ENCODE results near the gene ESF1.

Gene ESF1

DNA sequence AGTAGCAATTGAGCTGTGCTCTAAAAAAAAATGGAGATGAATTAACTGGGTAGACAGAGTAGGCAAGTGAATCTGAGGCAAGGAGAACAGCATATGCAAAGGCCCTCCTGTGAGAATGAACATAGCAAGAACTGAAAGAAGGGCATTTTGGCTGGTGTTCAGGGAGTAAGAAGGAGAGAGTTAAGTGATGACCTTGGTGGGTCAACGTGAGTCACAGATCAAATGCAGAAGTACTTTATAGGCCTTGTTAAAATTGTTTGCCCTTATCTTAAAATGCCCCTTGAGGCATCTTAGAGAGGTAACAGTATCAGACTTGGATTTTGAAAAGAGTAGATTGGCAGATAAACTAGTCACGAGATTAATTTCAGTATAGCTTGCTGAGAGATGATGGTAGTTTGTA is 24.7 kb upstream of the ESF1 start:
- no peak overlapping the region for H3K4me3 ChIP-seq (replicated peaks; ENCODE audit: low read depth, low read length)
- TF ChIP-seq CTCF (IDR thresholded peaks at IDR 0.05; ENCODE audit: low read depth, low read length, missing control alignments), result no peak
- no peak for DNase-seq (ENCODE audit: extremely low read depth, low read depth)

GRCh38 chr20:13800728-13801134 is 16.0 kb upstream of the ESF1 start:
- H3K4me3 ChIP-seq (replicated peaks; ENCODE audit: low read depth, low read length), result no peak overlapping the region
- TF ChIP-seq CTCF (IDR thresholded peaks at IDR 0.05; ENCODE audit: low read depth, low read length, missing control alignments), result no peak
- peak; percentile 88 for DNase-seq (ENCODE audit: extremely low read depth, low read depth)

- no peak for DNase-seq (ENCODE audit: extremely low read depth, low read depth)
- no peak for TF ChIP-seq CTCF (IDR thresholded peaks at IDR 0.05; ENCODE audit: low read depth, low read length, missing control alignments)
- H3K4me3 ChIP-seq (replicated peaks; ENCODE audit: low read depth, low read length), result no peak overlapping the region
Observed at GRCh38 chr20:13799974-13800373, 15.3 kb upstream of the ESF1 start.

DNA sequence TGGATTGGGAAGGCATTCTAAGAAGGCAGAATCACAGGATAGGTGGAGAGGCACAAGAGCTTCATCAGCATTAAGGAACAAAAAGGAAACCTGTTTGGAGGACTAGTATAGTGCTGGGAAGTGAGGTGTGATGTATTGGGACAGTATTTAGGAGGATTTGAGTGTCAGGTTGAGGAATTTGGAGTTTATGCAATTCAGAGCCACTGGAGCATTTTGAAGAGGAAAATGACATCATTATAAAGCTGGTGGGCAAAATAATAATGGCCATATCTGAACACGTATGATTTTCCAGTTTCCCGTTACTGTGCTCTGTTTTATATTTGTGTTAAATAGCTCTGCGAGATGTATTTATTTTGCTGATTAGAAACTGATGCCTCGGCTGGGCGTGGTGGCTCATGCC is 14.3 kb upstream of the ESF1 start:
- no peak for TF ChIP-seq CTCF (IDR thresholded peaks at IDR 0.05; ENCODE audit: low read depth, low read length, missing control alignments)
- no peak overlapping the region for H3K4me3 ChIP-seq (replicated peaks; ENCODE audit: low read depth, low read length)
- no peak for DNase-seq (ENCODE audit: extremely low read depth, low read depth)

GRCh38 chr20:13794667-13795066 is 9.9 kb upstream of the ESF1 start:
- TF ChIP-seq CTCF (IDR thresholded peaks at IDR 0.05; ENCODE audit: low read depth, low read length, missing control alignments), result no peak
- no peak overlapping the region for H3K4me3 ChIP-seq (replicated peaks; ENCODE audit: low read depth, low read length)
- no peak for DNase-seq (ENCODE audit: extremely low read depth, low read depth)

DNA sequence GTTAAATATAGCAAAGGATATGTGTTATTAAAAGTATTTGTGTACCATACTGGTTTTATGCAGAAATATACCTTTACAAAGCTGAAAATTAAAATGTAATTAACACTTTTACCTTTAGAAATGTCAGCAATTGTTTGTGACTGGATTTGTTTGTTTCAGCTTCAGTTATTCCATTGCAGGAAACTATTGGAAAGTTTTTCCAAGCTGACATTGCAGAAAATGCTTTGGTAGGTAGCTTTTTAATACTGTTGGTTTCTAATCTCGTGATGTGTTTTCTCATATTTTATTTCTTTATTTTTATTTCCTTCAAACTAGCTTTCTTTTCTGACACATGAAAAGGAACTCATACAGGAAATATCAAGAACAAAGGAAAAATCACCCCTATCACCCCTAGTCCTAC is 8.3 kb upstream of the ESF1 start:
- DNase-seq (ENCODE audit: extremely low read depth, low read depth), result no peak
- TF ChIP-seq CTCF (IDR thresholded peaks at IDR 0.05; ENCODE audit: low read depth, low read length, missing control alignments), result no peak
- H3K4me3 ChIP-seq (replicated peaks; ENCODE audit: low read depth, low read length), result no peak overlapping the region

Measured in HFF-Myc (cell line).